GM12872 (cell line): Measurements from ENCODE around the gene BAIAP3.

ENCODE experiments used
- TF ChIP-seq, protein P1 (sequence below): IDR thresholded peaks from 3 replicates; pipeline ENCODE4 v1.5.1; 2011; ENCODE audit warnings: low read depth, mild to moderate bottlenecking, low read length, moderate library complexity; ENCODE audit not compliant: insufficient read depth

Gene BAIAP3

GRCh38 chr16:1289477-1289866, 44.0 kb upstream of the BAIAP3 start:
- TF ChIP-seq, protein P1, sequence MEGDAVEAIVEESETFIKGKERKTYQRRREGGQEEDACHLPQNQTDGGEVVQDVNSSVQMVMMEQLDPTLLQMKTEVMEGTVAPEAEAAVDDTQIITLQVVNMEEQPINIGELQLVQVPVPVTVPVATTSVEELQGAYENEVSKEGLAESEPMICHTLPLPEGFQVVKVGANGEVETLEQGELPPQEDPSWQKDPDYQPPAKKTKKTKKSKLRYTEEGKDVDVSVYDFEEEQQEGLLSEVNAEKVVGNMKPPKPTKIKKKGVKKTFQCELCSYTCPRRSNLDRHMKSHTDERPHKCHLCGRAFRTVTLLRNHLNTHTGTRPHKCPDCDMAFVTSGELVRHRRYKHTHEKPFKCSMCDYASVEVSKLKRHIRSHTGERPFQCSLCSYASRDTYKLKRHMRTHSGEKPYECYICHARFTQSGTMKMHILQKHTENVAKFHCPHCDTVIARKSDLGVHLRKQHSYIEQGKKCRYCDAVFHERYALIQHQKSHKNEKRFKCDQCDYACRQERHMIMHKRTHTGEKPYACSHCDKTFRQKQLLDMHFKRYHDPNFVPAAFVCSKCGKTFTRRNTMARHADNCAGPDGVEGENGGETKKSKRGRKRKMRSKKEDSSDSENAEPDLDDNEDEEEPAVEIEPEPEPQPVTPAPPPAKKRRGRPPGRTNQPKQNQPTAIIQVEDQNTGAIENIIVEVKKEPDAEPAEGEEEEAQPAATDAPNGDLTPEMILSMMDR, result no peak

GRCh38 chr16:1290063-1290501, 43.4 kb upstream of the BAIAP3 start:
- TF ChIP-seq, protein P1, result no peak

GRCh38 chr16:1290860-1291575, 42.4 kb upstream of the BAIAP3 start:
- TF ChIP-seq, protein P1, result no peak

GRCh38 chr16:1291576-1291974, 41.9 kb upstream of the BAIAP3 start:
- TF ChIP-seq, protein P1, result no peak

DNA sequence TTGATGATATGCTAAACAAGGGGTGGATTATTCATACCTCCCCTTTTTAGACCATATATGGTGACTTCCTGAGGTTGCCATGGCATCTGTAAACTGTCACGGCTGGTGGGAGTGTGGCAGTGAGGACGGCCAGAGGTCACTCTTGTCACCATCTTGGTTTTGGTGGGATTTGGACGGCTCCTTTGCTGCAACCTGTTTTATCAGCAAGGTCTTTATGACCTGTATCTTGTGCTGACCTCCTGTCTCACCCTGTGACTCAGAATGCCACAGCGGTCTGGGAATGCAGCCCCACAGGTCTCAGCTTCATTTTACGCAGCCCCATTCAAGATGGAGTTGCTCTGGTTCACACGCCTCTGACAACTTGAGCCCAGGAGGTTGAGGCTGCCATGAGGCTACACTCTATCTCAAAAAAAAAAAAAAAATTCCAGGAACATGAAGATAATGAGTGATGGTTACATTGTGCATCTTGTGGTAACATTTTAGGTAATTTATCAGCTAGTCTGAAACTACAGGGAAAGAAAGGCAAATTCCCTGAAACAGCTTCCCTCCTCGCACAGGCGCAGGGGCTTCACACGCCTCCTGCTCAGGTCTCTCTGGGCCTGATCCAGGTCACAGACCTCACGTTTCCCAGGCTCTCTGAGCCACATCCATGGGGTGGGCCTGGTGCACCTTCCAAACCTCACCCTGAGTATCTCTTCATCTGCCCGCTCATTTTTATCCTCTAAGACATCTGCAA, 39.4 kb upstream of the BAIAP3 start:
- TF ChIP-seq, protein P1, result no peak

DNA sequence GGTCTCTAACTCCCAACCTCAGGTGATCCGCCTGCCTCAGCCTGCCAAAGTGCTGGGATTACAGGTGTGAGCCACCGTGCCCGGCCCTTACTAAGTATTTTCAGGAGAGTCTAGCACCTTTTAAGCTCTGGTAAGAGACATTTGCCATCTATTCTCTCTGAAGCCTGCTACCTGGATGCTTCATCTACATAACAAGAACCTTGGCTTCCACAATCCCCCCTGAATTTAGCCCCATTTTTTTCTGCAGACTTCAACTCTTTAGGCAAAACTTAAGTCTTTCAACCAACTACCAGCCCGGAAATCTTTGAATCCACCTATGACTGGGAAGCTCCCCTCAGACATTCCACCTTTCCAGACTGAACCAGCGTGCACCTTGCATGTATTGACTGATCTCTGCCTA, 38.0 kb upstream of the BAIAP3 start:
- TF ChIP-seq, protein P1, result no peak

- TF ChIP-seq, protein P1, result no peak
Observed at GRCh38 chr16:1297018-1297696, 36.3 kb upstream of the BAIAP3 start.
